Mononuclear cell (primary cell): ENCODE results near the gene C3orf52. TPM values are rescaled to one million over a fixed set of nuclear protein-coding genes. Genes with fewer than 3 reads are reported as not detected.

Source experiments
- H3K27me3 ChIP-seq: 2 replicates; pipeline ENCODE4 v1.6.0; 2011; ENCODE audit warnings: low read length, control low read depth; ENCODE audit not compliant: insufficient read depth
- H3K4me1 ChIP-seq: 2 replicates; pipeline ENCODE4 v1.5.1; 2011; ENCODE audit warnings: mild to moderate bottlenecking, low read length, control low read depth; ENCODE audit not compliant: insufficient read depth
- H3K4me3 ChIP-seq: 2 replicates; pipeline ENCODE4 v1.5.1; 2011; ENCODE audit warnings: mild to moderate bottlenecking, low read length, moderate library complexity
- H3K9me3 ChIP-seq: 2 replicates; pipeline ENCODE4 v1.5.1; 2011; ENCODE audit warnings: low read depth, mild to moderate bottlenecking, control low read depth, low read length
- total RNA-seq: library from RNA; depleted of rRNA; stranded (reverse); fragments of >200 nt; gene quantifications from one replicate; pipeline ENCODE4 v1.2.3, GENCODE V29; 2012

Gene C3orf52
- total RNA-seq, 1 donor: 1.3 TPM

DNA sequence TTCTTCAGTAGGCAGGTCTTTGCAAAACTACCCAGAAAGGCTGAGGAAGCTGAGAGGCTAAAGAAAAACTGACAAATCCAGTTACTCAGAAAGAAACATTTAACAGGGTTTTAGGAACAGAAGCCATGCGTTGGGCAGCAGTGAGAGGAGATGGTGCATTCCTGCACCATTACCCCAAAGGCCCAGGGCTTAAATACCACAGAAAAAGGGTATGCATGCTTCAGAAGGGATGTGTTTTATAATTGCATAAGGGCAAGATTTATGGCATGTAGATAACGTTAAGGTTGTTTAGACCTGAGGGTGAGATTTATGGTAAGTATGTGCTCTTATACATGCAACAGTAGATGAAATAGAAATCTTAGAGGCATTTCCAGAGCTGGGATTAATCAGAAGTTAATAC is 10.0 kb downstream of the C3orf52 start:
- H3K4me3 ChIP-seq: no peak overlapping the region
- peaks cover 8% of the 10 kb centered on the region for H3K4me1 ChIP-seq
- no peaks in the 10 kb centered on the region for H3K9me3 ChIP-seq
- H3K27me3 ChIP-seq: peaks cover 30% of the 10 kb centered on the region

DNA sequence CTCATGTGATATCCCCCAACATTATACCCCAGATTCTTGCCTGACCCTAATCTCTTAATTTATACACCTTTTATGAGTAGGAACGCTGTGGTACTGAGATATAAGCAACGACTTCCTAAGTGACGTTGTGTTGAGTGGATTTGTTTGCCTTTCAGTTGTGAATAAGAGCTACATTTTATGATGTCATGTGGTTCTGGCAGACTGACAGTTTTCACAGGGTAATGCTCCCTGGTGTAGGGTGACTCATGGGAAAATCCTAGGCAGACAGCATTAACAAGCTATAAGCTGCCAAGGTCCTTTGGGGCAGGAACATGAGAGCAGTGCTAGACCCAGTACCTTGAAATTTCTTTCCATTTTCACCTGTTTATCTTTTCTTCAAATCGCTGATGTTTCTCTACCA is 11.2 kb downstream of the C3orf52 start:
- peaks cover 5% of the 10 kb centered on the region for H3K4me1 ChIP-seq
- H3K27me3 ChIP-seq: peaks cover 25% of the 10 kb centered on the region
- H3K9me3 ChIP-seq: no peaks in the 10 kb centered on the region
- no peak overlapping the region for H3K4me3 ChIP-seq

DNA sequence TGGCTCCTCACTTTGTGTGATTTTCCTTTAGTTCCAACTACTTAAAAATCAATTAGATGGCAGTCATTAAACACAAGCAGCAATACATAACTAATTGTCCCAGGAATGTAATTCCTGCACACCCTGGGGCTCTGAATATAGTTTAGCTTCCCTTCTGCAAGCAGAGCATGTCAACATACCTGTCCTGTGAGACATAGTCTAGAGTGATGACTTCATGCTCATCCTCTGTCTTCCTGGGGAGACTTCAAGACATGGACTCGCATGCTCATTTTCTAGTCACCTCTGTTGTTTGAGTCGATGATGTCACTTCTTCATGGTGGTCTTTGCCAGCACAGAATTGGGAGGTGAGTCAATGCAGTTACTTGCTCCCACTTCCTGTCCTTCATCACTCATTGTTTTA is 15.7 kb downstream of the C3orf52 start:
- H3K4me3 ChIP-seq: no peak overlapping the region
- H3K4me1 ChIP-seq: no peaks in the 10 kb centered on the region
- no peaks in the 10 kb centered on the region for H3K9me3 ChIP-seq
- H3K27me3 ChIP-seq: peaks cover 12% of the 10 kb centered on the region

DNA sequence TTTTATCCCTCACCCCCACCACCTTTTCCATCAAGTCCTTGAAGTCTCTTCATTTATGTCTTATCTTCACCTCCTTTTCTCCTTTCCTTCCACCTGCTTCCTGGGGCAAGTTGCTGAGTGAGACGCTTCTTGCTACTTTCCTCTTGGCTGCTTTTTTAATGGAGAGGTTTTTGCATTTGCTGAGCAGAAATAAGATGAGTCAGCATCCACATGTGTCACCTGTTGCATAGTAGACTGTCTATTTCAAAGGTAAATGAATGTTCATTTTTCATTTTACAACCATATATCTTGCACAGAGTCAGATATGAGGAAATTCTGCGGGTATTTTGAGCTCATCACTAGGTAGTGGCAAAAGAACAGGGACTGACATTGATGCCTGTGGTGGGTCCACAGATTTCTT is 18.6 kb downstream of the C3orf52 start:
- Histone ChIP-seq H3K27me3 (no peaks in the 10 kb centered on the region), H3K9me3 (no peaks in the 10 kb centered on the region), H3K4me3 (no peak overlapping the region), H3K4me1 (no peaks in the 10 kb centered on the region)

DNA sequence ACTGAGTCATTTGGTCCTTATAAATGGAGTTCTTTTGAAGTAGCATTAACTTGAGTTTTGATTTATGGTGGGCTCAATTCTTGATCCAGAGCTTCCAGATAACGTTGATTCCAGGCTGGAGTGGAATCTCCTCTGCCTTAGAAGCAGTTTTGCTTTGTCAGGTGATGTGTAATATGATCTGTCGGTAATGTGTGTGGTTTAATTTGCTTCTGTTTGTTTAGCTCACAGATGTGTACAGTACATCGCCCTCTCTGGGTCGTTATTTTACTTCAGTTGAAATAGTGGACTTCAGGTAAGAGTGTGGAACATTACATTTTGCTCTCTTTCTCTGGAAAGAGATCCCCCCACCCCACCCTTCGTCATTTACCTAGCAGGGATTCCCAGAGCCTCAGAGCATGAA is 23.1 kb downstream of the C3orf52 start:
- Histone ChIP-seq H3K4me3 (no peak overlapping the region), H3K9me3 (no peaks in the 10 kb centered on the region), H3K27me3 (no peaks in the 10 kb centered on the region), H3K4me1 (no peaks in the 10 kb centered on the region)

- Histone ChIP-seq H3K9me3 (no peaks in the 10 kb centered on the region), H3K4me1 (peaks cover 21% of the 10 kb centered on the region), H3K27me3 (no peaks in the 10 kb centered on the region), H3K4me3 (no peak overlapping the region)
Measured at GRCh38 chr3:112111785-112112402, 25.7 kb downstream of the C3orf52 start.

DNA sequence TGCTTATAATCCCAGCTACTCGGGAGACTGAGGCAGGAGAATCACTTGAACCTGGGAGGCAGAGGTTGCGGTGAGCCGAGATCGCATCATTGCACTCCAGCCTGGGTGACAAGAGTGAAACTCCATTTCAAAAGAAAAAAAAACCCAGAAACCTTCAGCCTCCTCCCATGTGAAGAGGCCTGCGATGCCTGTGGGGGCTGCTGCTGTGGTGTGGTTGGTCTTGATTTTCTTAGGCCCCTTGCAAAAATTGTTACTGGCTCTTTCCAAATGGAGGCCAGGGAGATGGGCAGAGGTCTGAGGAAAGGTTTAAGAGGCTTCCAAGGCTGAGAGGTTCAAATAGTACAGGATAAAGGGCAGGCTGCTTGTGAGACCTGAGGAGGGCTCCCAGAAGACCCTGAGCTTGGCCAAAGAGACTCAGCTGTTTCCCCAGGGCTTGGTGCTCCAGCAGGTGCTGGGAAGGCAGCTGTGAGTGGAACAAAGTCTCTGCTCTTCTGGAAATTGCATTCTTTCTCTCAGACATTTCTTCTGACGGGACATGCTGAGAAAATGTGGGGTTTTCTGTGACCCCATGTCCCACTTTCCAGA is 28.5 kb downstream of the C3orf52 start:
- Histone ChIP-seq H3K4me3 (no peak overlapping the region), H3K9me3 (no peaks in the 10 kb centered on the region), H3K27me3 (no peaks in the 10 kb centered on the region), H3K4me1 (peaks cover 47% of the 10 kb centered on the region)

- Histone ChIP-seq H3K4me1 (peaks cover 53% of the 10 kb centered on the region), H3K4me3 (no peak overlapping the region), H3K27me3 (no peaks in the 10 kb centered on the region)
Measured at GRCh38 chr3:112115161-112115739, 29.1 kb downstream of the C3orf52 start.

GRCh38 chr3:112115806-112116383 is 29.7 kb downstream of the C3orf52 start:
- peaks cover 57% of the 10 kb centered on the region for H3K4me1 ChIP-seq
- H3K9me3 ChIP-seq: no peaks in the 10 kb centered on the region
- no peak overlapping the region for H3K4me3 ChIP-seq
- no peaks in the 10 kb centered on the region for H3K27me3 ChIP-seq

More at GRCh38 chr3:112115161-112115739, 29.1 kb downstream of the C3orf52 start:
- H3K9me3 ChIP-seq: no peaks in the 10 kb centered on the region

- Histone ChIP-seq H3K27me3 (no peaks in the 10 kb centered on the region), H3K4me3 (no peak overlapping the region), H3K4me1 (peaks cover 64% of the 10 kb centered on the region), H3K9me3 (no peaks in the 10 kb centered on the region)
Measured at GRCh38 chr3:112116748-112117186, 30.6 kb downstream of the C3orf52 start.

DNA sequence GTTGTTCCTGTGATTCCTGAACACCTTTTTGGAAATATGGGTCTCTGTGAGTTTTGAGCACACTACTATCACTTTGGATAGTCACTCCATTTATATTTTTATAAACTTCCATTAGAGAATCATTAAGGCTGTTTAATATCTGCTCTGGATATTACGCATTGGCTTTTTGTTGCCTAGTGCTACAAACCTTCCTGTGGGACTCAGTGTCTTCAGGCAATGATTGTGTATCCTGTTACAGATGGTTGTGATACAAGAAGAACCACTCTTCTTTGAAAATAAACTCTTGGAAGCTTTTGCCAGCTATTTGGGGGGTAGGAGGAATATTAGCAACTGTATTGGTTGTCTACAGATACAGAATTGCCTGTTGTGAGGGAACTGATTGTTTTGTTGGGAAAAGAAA is 31.2 kb downstream of the C3orf52 start:
- no peaks in the 10 kb centered on the region for H3K9me3 ChIP-seq
- peaks cover 64% of the 10 kb centered on the region for H3K4me1 ChIP-seq
- H3K4me3 ChIP-seq: no peak overlapping the region
- H3K27me3 ChIP-seq: no peaks in the 10 kb centered on the region

- Histone ChIP-seq H3K4me3 (no peak overlapping the region), H3K9me3 (no peaks in the 10 kb centered on the region), H3K4me1 (peaks cover 67% of the 10 kb centered on the region), H3K27me3 (no peaks in the 10 kb centered on the region)
Measured at GRCh38 chr3:112117841-112118571, 31.8 kb downstream of the C3orf52 start.

GRCh38 chr3:112119962-112120836 is 34.0 kb downstream of the C3orf52 start:
- Histone ChIP-seq H3K27me3 (no peaks in the 10 kb centered on the region), H3K9me3 (no peaks in the 10 kb centered on the region), H3K4me3 (no peak overlapping the region), H3K4me1 (peaks cover 66% of the 10 kb centered on the region)
